HCT116 (cell line): ENCODE data around the gene KCNK5. TPM values are rescaled to one million over a fixed set of nuclear protein-coding genes. Genes with fewer than 3 reads are reported as not detected.

Experiments
- ATAC-seq: fragments of 200-7000 bp; cut with Tn5 transposase; 2 replicates; pipeline ENCODE4 v1.9.1; 2020; ENCODE audit warnings: mild to moderate bottlenecking, moderate library complexity
- BruUV-seq: library from RNA; stranded (reverse); fragments of 400-500 nt; replicated peaks from 2 replicates; lab custom pipeline; 2021; lab: Mats Ljungman, UMichigan
- CTCF ChIA-PET: fragments of 300-600 bp; sonication (Branson Sonifier 250); formaldehyde crosslinking; loops from one replicate; lab custom pipeline; 2021; ENCODE audit warnings: antibody characterized with exemption; lab: Charles Lee
- POLR2A ChIA-PET: fragments of 300-600, 350-600 bp; sonication (Branson Sonifier 250); formaldehyde crosslinking; loops from one replicate; lab custom pipeline; 2021; ENCODE audit warnings: antibody characterized with exemption; lab: Charles Lee
- RAD21 ChIA-PET, 2 experiments: fragments of 300-600 bp; sonication (Branson Sonifier 250); formaldehyde crosslinking; loops; one replicate each; lab custom pipeline; 2023; ENCODE audit warnings: low total read pairs in 2 of 2; ENCODE audit not compliant: uncharacterized antibody in 2 of 2, unreplicated experiment in 2 of 2, low non-redundant PET in 1 of 2; lab: Charles Lee
- DNase-seq: peaks from one replicate; pipeline ENCODE4 v3.0.0-alpha.2; 2010; ENCODE audit warnings: low read depth, low spot score
- H2AFZ ChIP-seq: fragments of 200-600 bp; shearing (Covaris generic), sonication (generic); 2 replicates; pipeline ENCODE4 v1.6.1; 2017; ENCODE audit warnings: low read depth, mixed run types, mixed read lengths, antibody characterized with exemption, low read length; ENCODE audit not compliant: poor library complexity, severe bottlenecking
- H3K27ac ChIP-seq: 2 replicates; pipeline ENCODE4 v1.5.1; 2012; ENCODE audit warnings: low read depth, low read length
- H3K27me3 ChIP-seq: fragments of 200-600 bp; sonication (generic); 2 replicates; pipeline ENCODE4 v1.6.1; 2016; ENCODE audit warnings: mixed run types, low read length, mixed read lengths; ENCODE audit not compliant: insufficient read depth
- H3K36me3 ChIP-seq, 2 experiments: fragments of 200-500 bp in 1 of 2; fragments of 200-600 bp in 1 of 2; sonication (Bioruptor generic) in 1 of 2; sonication (generic) in 1 of 2; 2 replicates each; pipeline versions ENCODE4 v1.5.1 to v1.6.1; 2014 to 2016; ENCODE audit warnings: low read length in 2 of 2, inconsistent platforms in 1 of 2, mixed read lengths in 1 of 2, mixed run types in 1 of 2; ENCODE audit not compliant: insufficient read depth in 2 of 2, control insufficient read depth in 1 of 2
- H3K4me1 ChIP-seq, 2 experiments: fragments of 200-600 bp in 1 of 2; sonication (generic) in 1 of 2; 2 replicates each; pipeline versions ENCODE4 v1.5.1 to v1.6.1; 2012 to 2017; ENCODE audit warnings: low read length in 2 of 2, inconsistent platforms in 1 of 2, mild to moderate bottlenecking in 1 of 2, mixed read lengths in 1 of 2, mixed run types in 1 of 2, moderate library complexity in 1 of 2; ENCODE audit not compliant: insufficient read depth in 2 of 2, control insufficient read depth in 1 of 2
- H3K4me2 ChIP-seq: fragments of 200-600 bp; sonication (generic); 2 replicates; pipeline ENCODE4 v1.6.1; 2017; ENCODE audit warnings: mixed run types, low read length, mixed read lengths
- H3K4me3 ChIP-seq, 2 experiments: fragments of 200-600 bp in 1 of 2; sonication (generic) in 1 of 2; replicated peaks in 1 of 2; 2 replicates each; pipeline ENCODE4 v1.5.1; 2011 to 2016; ENCODE audit warnings: low read length in 2 of 2, control low read depth in 1 of 2, low read depth in 1 of 2, mild to moderate bottlenecking in 1 of 2, mixed read lengths in 1 of 2, mixed run types in 1 of 2
- H3K79me2 ChIP-seq: fragments of 200-600 bp; sonication (generic); 2 replicates; pipeline ENCODE4 v1.6.1; 2017; ENCODE audit warnings: mild to moderate bottlenecking, mixed run types, low read length, moderate library complexity, mixed read lengths; ENCODE audit not compliant: insufficient read depth
- H3K9ac ChIP-seq: fragments of 200-600 bp; sonication (generic); 2 replicates; pipeline ENCODE4 v1.6.1; 2016; ENCODE audit warnings: low read length, mixed read lengths
- H3K9me2 ChIP-seq: fragments of 200-600 bp; sonication (generic), shearing (Covaris generic); 2 replicates; pipeline ENCODE4 v1.6.1; 2017; ENCODE audit warnings: mixed run types, mild to moderate bottlenecking, moderate library complexity; ENCODE audit not compliant: insufficient read depth
- H3K9me3 ChIP-seq, 2 experiments: fragments of 200-500 bp in 1 of 2; fragments of 200-600 bp in 1 of 2; sonication (Bioruptor generic) in 1 of 2; sonication (generic) in 1 of 2; 2 replicates each; pipeline ENCODE4 v1.6.1; 2014 to 2017; ENCODE audit warnings: low read length in 2 of 2, mixed read lengths in 2 of 2, inconsistent platforms in 1 of 2, low read depth in 1 of 2, mild to moderate bottlenecking in 1 of 2, mixed run types in 1 of 2, moderate library complexity in 1 of 2; ENCODE audit not compliant: control insufficient read depth in 1 of 2, insufficient read depth in 1 of 2
- H4K20me1 ChIP-seq: fragments of 200-600 bp; sonication (generic), shearing (Covaris generic); 2 replicates; pipeline ENCODE4 v1.6.1; 2017; ENCODE audit warnings: mixed run types, mild to moderate bottlenecking, moderate library complexity; ENCODE audit not compliant: insufficient read depth
- CBX3 ChIP-seq: IDR thresholded peaks from 2 replicates; pipeline ENCODE4 v1.6.1; 2012; ENCODE audit warnings: low read depth
- CEBPB ChIP-seq: IDR thresholded peaks from 2 replicates; pipeline ENCODE4 v1.6.1; 2012; ENCODE audit warnings: low read depth
- EGR1 ChIP-seq: IDR thresholded peaks from 2 replicates; pipeline ENCODE4 v1.6.1; 2012; ENCODE audit warnings: low read depth
- EZH2 ChIP-seq: fragments of 200-600 bp; sonication (generic); IDR thresholded peaks from 2 replicates; pipeline ENCODE4 v1.6.1; 2017; ENCODE audit warnings: antibody characterized with exemption, mixed run types
- EZH2phosphoT487 ChIP-seq: fragments of 200-600 bp; IDR thresholded peaks from 2 replicates; pipeline ENCODE4 v1.6.1; 2018; ENCODE audit warnings: antibody characterized with exemption, borderline replicate concordance
- FOSL1 ChIP-seq: IDR thresholded peaks from 2 replicates; pipeline ENCODE4 v1.6.1; 2012; ENCODE audit warnings: low read depth
- POLR2A ChIP-seq: IDR thresholded peaks from 2 replicates; pipeline ENCODE4 v1.7.0; 2011; ENCODE audit warnings: borderline replicate concordance; ENCODE audit not compliant: insufficient read depth, insufficient read length; ENCODE audit errors: extremely low read depth
- POLR2AphosphoS5 ChIP-seq: IDR thresholded peaks from 2 replicates; pipeline ENCODE4 v1.6.1; 2011; ENCODE audit warnings: mild to moderate bottlenecking, low read depth, low read length, moderate library complexity
- RAD21 ChIP-seq: IDR thresholded peaks from 2 replicates; pipeline ENCODE4 v1.6.1; 2012; ENCODE audit warnings: low read depth, mild to moderate bottlenecking
- SIN3A ChIP-seq: IDR thresholded peaks from 2 replicates; pipeline ENCODE4 v1.6.1; 2012; ENCODE audit warnings: low read depth
- SP1 ChIP-seq: IDR thresholded peaks from 2 replicates; pipeline ENCODE4 v1.6.1; 2012; ENCODE audit warnings: low read depth
- YY1 ChIP-seq: IDR thresholded peaks from 2 replicates; pipeline ENCODE4 v1.6.1; 2011; ENCODE audit warnings: low read length, low read depth, moderate library complexity, mild to moderate bottlenecking; ENCODE audit not compliant: insufficient replicate concordance; ENCODE audit errors: extremely low read depth
- ZFX ChIP-seq: fragments of 450-650 bp; IDR thresholded peaks from 2 replicates; pipeline ENCODE4 v1.6.1; 2017
- ZNF274 ChIP-seq: fragments of 200-500 bp; sonication (Bioruptor generic); IDR thresholded peaks from 2 replicates; pipeline ENCODE4 v1.6.1; 2014; ENCODE audit warnings: mild to moderate bottlenecking, low read depth, low read length, inconsistent platforms
- intact Hi-C: fragments of 100-400 bp; cut with micrococcal nuclease; formaldehyde crosslinking; loops from 2 replicates; pipeline ENCODE4 v1.10.0; 2022
- total RNA-seq: library from RNA; stranded (reverse); gene quantifications from one replicate; pipeline ENCODE4 v1.2.1, GENCODE V29; 2021; ENCODE audit not compliant: unreplicated experiment
- TF ChIP-seq, protein P1 (sequence below): IDR thresholded peaks from 2 replicates; pipeline ENCODE4 v1.6.1; 2012
- TF ChIP-seq, protein P2 (sequence below): IDR thresholded peaks from 2 replicates; pipeline ENCODE4 v1.6.1; 2012; ENCODE audit warnings: low read depth
- TF ChIP-seq, protein P3 (sequence below), 3 experiments: fragments of 200-600 bp in 1 of 3; sonication (generic) in 1 of 3; IDR thresholded peaks in 2 of 3; conservative IDR thresholded peaks in 1 of 3; 2 replicates each; pipeline ENCODE4 v1.5.1; 2012 to 2017; ENCODE audit warnings: low read depth in 2 of 3, low read length in 2 of 3, antibody characterized with exemption in 1 of 3, borderline replicate concordance in 1 of 3, control low read depth in 1 of 3, mild to moderate bottlenecking in 1 of 3, mixed read lengths in 1 of 3, mixed run types in 1 of 3, moderate library complexity in 1 of 3; ENCODE audit not compliant: insufficient read depth in 1 of 3
- TF ChIP-seq, protein P4 (sequence below): IDR thresholded peaks from 2 replicates; pipeline ENCODE4 v1.6.1; 2012

The KCNK5 gene
- total RNA-seq, 1 experiment from 2014 or later = 9.5 TPM

DNA sequence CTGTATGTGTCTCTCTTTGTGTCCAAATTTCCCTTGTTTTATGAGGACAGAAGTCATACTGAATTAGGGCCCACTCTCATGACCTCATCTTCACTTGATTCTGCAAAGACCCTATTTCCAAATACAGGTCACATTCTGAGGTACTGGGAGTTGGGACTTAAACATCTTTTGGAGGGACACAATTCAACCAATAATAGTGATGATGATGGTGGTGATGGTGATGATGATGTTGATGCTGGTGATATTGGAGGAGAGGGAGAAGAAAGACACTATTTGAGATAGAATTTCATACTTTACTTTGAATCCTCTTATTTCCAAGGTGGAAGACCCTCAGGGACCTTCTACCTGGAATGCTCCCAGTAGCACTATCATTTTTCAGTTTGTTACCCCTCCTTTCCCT, 21.2 kb upstream of the KCNK5 start:
- no TSS peak for BruUV-seq
- ChIA-PET RAD21 (no interaction called here), POLR2A (no interaction called here)
- Histone ChIP-seq H3K36me3 (no peaks in the 10 kb centered on the region), H3K27me3 (peaks cover 9% of the 10 kb centered on the region; the same call in 1 of the 2 replicates), H2AFZ (no peak overlapping the region), H3K27ac (no peak overlapping the region), H3K4me1 (no peaks in the 10 kb centered on the region)
- ATAC-seq = no peak
- TF ChIP-seq, protein P1, sequence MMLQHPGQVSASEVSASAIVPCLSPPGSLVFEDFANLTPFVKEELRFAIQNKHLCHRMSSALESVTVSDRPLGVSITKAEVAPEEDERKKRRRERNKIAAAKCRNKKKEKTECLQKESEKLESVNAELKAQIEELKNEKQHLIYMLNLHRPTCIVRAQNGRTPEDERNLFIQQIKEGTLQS = no peak
- TF ChIP-seq POLR2A = no peak
- no peak for TF ChIP-seq SIN3A
- TF ChIP-seq ZFX = no peak
- TF ChIP-seq, protein P2, sequence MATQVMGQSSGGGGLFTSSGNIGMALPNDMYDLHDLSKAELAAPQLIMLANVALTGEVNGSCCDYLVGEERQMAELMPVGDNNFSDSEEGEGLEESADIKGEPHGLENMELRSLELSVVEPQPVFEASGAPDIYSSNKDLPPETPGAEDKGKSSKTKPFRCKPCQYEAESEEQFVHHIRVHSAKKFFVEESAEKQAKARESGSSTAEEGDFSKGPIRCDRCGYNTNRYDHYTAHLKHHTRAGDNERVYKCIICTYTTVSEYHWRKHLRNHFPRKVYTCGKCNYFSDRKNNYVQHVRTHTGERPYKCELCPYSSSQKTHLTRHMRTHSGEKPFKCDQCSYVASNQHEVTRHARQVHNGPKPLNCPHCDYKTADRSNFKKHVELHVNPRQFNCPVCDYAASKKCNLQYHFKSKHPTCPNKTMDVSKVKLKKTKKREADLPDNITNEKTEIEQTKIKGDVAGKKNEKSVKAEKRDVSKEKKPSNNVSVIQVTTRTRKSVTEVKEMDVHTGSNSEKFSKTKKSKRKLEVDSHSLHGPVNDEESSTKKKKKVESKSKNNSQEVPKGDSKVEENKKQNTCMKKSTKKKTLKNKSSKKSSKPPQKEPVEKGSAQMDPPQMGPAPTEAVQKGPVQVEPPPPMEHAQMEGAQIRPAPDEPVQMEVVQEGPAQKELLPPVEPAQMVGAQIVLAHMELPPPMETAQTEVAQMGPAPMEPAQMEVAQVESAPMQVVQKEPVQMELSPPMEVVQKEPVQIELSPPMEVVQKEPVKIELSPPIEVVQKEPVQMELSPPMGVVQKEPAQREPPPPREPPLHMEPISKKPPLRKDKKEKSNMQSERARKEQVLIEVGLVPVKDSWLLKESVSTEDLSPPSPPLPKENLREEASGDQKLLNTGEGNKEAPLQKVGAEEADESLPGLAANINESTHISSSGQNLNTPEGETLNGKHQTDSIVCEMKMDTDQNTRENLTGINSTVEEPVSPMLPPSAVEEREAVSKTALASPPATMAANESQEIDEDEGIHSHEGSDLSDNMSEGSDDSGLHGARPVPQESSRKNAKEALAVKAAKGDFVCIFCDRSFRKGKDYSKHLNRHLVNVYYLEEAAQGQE = no peak
- no peak for TF ChIP-seq SP1
- TF ChIP-seq CBX3 = no peak
- no peak for TF ChIP-seq FOSL1
- TF ChIP-seq EZH2 = no peak
- TF ChIP-seq RAD21 = no peak
- no peak for TF ChIP-seq YY1
- TF ChIP-seq, protein P3, sequence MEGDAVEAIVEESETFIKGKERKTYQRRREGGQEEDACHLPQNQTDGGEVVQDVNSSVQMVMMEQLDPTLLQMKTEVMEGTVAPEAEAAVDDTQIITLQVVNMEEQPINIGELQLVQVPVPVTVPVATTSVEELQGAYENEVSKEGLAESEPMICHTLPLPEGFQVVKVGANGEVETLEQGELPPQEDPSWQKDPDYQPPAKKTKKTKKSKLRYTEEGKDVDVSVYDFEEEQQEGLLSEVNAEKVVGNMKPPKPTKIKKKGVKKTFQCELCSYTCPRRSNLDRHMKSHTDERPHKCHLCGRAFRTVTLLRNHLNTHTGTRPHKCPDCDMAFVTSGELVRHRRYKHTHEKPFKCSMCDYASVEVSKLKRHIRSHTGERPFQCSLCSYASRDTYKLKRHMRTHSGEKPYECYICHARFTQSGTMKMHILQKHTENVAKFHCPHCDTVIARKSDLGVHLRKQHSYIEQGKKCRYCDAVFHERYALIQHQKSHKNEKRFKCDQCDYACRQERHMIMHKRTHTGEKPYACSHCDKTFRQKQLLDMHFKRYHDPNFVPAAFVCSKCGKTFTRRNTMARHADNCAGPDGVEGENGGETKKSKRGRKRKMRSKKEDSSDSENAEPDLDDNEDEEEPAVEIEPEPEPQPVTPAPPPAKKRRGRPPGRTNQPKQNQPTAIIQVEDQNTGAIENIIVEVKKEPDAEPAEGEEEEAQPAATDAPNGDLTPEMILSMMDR (IDR thresholded peaks at IDR 0.05 in 2 of 3, conservative IDR thresholded peaks at IDR 0.05 in 1 of 3; ENCODE audit: borderline replicate concordance in 1 of 3, insufficient read depth in 1 of 3, low read depth in 2 of 3, low read length in 2 of 3) = no peak
- no peak for TF ChIP-seq ZNF274
- no peak for TF ChIP-seq EGR1
- no peak for TF ChIP-seq POLR2AphosphoS5
- TF ChIP-seq EZH2phosphoT487 = no peak
- TF ChIP-seq, protein P4, sequence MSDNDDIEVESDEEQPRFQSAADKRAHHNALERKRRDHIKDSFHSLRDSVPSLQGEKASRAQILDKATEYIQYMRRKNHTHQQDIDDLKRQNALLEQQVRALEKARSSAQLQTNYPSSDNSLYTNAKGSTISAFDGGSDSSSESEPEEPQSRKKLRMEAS = no peak
- no peak for TF ChIP-seq CEBPB
- TF ChIP-seq, all 23 proteins: peak for 0
- DNase-seq = no peak
- H4K20me1 ChIP-seq = no peaks in the 10 kb centered on the region
- no peaks in the 10 kb centered on the region for H3K9me3 ChIP-seq
- no peak overlapping the region for H3K9ac ChIP-seq
- no peaks in the 10 kb centered on the region for H3K79me2 ChIP-seq
- no peaks in the 10 kb centered on the region; the same call in 1 of the 2 replicates for H3K9me2 ChIP-seq
- CTCF ChIA-PET = no interaction called here
- intact Hi-C loops = no loop called here
- H3K4me2 ChIP-seq = no peak overlapping the region
- no peak overlapping the region for H3K4me3 ChIP-seq
